Liver (tissue), 3 donors: ENCODE measurements around the gene SYNJ2.

Experiments
- CTCF ChIP-seq: fragments of 150-350 bp; IDR thresholded peaks from 2 replicates; pipeline ENCODE4 v1.5.1; 2017; ENCODE audit warnings: improper control_type of control experiment, low read depth, low read length; ENCODE audit not compliant: missing input control
- HNF4A ChIP-seq, 2 donors: conservative IDR thresholded peaks; 2 replicates each; pipeline ENCODE4 v1.6.1; 2016; ENCODE audit warnings: antibody characterized with exemption in 2 of 2, mild to moderate bottlenecking in 2 of 2
- JUND ChIP-seq, 2 donors: IDR thresholded peaks; 2 replicates each; pipeline ENCODE4 v1.6.1; 2016; ENCODE audit warnings: antibody characterized with exemption in 2 of 2
- MAX ChIP-seq: IDR thresholded peaks from 2 replicates; pipeline ENCODE4 v1.6.1; 2016; ENCODE audit warnings: antibody characterized with exemption
- NR2F2 ChIP-seq: IDR thresholded peaks from 2 replicates; pipeline ENCODE4 v1.6.1; 2016; ENCODE audit warnings: antibody characterized with exemption
- RAD21 ChIP-seq, 2 donors: IDR thresholded peaks; 2 replicates each; pipeline ENCODE4 v1.6.1; 2016; ENCODE audit warnings: antibody characterized with exemption in 2 of 2, mild to moderate bottlenecking in 2 of 2
- REST ChIP-seq: IDR thresholded peaks from 2 replicates; pipeline ENCODE4 v1.6.1; 2016; ENCODE audit warnings: antibody characterized with exemption, mild to moderate bottlenecking
- RXRA ChIP-seq, 2 donors: IDR thresholded peaks; 2 replicates each; pipeline ENCODE4 v1.6.1; 2017 to 2018; ENCODE audit warnings: antibody characterized with exemption in 2 of 2, mild to moderate bottlenecking in 1 of 2
- SP1 ChIP-seq: IDR thresholded peaks from 2 replicates; pipeline ENCODE4 v1.6.1; 2018; ENCODE audit warnings: antibody characterized with exemption, mild to moderate bottlenecking
- TAF1 ChIP-seq: conservative IDR thresholded peaks from 2 replicates; pipeline ENCODE4 v1.6.1; 2016; ENCODE audit warnings: antibody characterized with exemption, mild to moderate bottlenecking
- YY1 ChIP-seq: IDR thresholded peaks from 2 replicates; pipeline ENCODE4 v1.6.1; 2016; ENCODE audit warnings: antibody characterized with exemption, mild to moderate bottlenecking
- ZBTB33 ChIP-seq: IDR thresholded peaks from 2 replicates; pipeline ENCODE4 v1.6.1; 2016; ENCODE audit warnings: antibody characterized with exemption
- donor health status: healthy.
- donor health status: healthy.

GRCh38 chr6:158002951-158003853 is 21.5 kb downstream of the SYNJ2 start:
- TF ChIP-seq RAD21 (IDR thresholded peaks at IDR 0.05) (no peak), CTCF (no peak), ZBTB33 (no peak), REST (no peak), MAX (no peak), JUND (IDR thresholded peaks at IDR 0.05) (no peak), HNF4A (conservative IDR thresholded peaks at IDR 0.05) (no peak), RXRA (IDR thresholded peaks at IDR 0.05) (no peak), TAF1 (no peak), YY1 (no peak), SP1 (no peak), NR2F2 (peak; percentile 70)
